SIG-M5 (cell line): ENCODE results near the gene UBL4A.

Source experiments
- DNase-seq: peaks from one replicate; lab custom pipeline; 2025; lab: John Stamatoyannopoulos, UW

UBL4A gene

DNA sequence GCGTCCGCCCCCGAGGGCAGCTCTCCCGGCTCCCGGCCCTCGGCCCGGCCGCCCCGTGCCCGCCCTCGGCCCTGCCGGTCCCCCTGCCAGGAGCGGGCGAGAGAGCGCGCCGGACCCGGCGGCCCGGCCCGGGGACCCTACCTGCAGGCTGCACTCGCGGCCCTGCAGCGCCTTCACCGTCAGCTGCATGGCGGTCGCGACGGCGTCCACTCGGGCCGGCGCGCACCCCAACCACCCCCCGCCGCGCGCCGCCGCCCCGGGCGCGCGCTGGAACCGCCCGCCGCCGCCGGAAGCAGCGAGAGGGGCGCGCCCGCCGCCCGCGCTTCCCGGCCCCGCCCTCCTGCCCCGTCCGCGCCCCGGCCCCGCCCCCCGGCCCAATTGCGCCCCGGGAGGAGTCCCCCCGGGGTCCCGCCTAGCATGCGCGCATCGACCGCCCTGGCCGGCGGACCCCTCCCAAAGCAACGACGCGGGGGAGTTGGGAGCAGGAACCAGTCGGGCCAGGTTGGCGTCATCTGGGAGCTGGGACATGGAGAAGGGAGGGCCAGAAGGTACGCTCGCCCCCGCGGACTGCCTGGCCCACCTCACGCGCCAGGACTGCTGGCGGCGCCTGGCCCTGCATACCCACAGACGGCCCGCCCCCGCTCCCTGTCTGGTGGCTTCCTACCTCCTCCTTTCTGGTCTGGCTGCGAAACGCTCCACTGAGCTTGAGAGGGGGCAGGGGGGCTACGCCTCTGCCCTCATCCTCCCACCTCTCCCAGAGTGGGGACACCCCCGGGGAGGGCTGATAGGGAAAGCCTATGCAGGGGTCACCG is at the start of gene UBL4A:
Gene UBL4A (minus strand): TSS at position 220 of the 812 bp plus-strand sequence. CDS start 31 bp downstream, at position 189.
- DNase-seq: no peak

DNA sequence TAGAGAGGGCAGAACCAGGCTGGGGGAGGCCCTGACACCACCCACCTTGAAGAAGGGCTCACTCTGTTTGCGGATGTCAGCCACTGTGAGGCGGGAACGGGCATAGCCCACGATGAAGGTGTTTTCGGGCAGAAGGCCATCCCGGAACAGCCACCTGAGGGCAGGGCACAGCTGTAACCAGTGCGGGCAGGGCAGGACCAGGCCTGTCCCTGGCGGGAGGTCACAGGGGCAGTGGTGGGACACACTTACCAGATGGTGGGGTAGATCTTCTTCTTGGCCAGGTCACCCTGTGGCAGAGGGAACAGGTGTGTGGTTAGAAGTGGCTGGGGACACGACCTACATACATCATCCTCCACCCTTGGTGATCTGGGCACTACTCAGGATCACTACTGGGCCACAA is 49.5 kb upstream of the UBL4A start:
- DNase-seq: no peak

DNA sequence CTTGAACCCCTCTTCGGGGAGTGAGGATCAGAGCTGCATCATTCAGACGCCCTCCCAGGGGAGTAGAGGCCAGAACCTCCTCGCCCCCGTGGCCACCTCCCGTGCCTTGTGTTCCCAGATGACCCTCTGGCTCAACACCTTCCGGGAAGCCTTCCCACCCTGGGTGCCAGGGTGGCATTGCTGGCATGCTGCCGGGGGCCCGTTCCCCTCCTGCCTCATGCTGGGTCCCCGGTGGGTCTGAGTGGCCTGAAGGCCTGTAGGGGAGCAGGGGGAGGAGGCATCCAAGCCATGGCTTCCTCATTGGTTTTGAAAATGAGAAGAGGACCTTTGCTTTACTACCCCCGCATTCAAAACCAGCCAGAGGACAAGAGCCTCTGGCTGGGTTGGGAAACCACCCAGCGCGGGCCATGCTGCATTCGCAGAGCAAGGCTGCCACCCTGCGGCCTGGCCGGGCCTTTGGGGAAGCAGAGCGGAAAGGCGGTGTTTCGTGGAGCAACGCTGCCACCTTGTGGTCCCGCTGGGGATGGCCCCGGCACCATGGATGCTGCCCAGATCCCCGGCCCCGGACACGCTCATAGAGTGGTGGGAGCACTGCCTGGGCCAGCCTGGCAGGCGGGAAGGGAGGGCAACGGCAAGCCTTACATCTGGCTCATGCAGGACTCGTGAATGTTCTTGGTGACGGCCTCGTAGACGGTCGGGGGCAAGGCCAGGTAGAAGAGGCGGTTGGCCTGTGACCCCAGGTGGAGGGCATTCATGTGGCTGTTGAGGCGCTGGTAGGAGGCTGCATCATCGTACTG is 48.3 kb upstream of the UBL4A start:
- DNase-seq: peak; percentile 19

DNA sequence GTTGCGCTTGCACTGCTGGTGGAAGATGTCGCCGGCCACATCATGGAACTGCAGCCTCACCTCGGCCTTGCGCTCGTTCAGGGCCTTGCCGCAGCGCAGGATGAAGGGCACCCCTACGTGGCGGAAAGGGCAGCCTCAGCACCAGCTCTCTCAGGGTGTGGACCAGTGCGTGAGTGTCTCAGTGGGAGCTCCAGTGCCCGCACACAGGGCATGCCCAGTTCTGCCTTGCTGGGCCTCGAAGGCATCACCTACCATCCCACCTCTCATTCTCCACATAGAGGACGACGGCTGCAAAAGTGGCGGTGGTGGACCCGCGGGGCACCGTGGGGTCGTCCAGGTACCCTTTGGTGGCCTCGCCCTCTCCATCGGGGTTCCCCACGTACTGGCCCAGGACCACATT is 46.3 kb upstream of the UBL4A start:
- DNase-seq: no peak

DNA sequence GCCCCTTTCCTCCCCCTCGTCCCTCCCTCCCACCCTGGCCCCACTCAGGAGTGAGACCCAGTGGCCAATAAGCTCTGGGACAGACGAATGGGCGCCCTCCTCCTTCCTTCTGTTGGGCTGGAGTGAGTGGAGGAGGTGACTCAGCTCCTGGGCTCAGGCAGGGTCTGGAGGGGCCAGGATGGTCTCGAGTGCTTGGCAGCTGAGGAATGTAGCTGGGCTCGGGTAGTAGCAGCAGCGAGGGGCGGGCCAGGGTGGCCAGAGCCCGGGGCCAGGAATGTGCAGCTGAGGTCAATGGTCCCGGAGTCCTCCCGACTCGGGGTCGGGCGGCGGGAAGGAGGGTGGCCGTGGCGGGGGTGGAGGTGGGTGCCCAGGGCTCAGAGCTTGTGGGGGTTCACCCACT is 45.2 kb upstream of the UBL4A start:
- no peak for DNase-seq

DNA sequence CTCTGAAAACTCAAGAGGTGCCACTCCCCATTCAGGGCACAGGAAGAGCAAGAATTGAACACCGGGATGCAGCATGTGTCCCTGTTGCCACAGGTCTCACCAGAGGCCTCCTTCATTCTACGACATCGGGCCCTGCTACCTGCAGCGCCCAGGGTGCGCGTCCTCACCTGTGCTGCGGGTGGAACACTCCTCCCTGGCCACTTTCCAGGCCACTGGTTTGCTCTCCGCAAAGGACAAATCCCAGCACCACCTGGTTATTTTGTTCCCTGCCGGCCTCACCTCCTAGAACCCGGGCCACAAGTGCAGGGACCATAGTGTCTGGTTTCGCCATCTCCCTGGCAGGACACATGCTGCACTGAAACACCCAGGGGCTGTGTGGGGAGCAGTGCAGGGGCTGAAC is 43.9 kb upstream of the UBL4A start:
- no peak for DNase-seq

DNA sequence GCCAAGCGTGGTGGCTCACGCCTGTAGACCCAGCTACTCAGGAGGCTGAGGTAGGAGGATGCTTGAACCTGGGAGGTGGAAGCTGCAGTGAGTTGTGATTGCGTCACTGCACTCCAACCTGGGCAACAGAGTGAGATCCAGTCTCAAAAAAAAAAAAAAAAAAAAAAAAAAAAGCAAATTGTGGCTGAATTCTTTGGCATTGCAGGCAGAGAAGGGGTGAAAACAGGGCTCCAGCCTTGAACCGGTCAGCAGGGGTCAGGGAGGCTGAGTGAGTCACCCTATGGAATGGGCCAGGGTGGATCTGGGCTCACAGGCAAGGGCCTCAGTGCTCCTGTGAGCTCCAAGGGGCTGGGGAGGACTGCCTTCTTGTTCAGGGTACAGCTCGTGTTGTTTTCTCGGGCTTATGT is 42.8 kb upstream of the UBL4A start:
- no peak for DNase-seq

DNA sequence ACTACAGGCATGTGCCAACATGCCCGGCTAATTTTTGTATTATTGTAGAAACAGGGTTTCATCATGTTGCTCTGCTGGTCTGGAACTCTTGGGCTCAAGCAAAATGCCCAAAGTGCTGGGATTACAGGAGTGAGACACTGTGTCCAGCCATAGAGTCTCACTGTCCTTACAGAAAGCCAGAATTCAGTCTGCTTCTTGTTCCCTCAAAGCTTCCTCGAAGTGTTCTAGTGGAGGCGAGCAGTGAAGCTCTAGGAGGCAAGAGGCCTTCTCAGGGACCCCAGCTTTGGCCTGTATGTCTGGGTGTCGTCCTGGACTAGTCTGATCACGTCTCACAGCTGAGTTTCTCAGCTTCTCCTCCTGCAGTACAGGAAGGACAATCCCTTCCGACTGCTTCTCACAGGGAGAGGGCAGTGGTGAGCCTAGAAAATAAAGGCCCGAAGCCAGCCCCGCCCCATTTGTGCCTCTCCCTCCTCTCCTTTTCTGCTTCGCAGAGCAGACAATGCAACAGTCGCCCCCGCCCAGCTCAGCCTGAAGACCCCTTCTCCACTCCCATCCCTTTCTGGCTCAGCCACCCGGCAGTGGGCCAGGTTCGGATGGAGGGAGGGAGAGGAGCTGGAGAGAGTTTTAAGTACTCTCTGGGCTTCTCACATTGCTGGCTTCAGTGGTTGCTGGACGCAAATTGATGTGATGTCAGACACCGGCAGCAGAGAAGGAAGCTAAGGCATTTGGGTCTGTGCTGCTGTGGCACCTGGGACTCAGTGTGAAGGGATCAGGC is 40.7 kb upstream of the UBL4A start:
- DNase-seq: peak; percentile 2

DNA sequence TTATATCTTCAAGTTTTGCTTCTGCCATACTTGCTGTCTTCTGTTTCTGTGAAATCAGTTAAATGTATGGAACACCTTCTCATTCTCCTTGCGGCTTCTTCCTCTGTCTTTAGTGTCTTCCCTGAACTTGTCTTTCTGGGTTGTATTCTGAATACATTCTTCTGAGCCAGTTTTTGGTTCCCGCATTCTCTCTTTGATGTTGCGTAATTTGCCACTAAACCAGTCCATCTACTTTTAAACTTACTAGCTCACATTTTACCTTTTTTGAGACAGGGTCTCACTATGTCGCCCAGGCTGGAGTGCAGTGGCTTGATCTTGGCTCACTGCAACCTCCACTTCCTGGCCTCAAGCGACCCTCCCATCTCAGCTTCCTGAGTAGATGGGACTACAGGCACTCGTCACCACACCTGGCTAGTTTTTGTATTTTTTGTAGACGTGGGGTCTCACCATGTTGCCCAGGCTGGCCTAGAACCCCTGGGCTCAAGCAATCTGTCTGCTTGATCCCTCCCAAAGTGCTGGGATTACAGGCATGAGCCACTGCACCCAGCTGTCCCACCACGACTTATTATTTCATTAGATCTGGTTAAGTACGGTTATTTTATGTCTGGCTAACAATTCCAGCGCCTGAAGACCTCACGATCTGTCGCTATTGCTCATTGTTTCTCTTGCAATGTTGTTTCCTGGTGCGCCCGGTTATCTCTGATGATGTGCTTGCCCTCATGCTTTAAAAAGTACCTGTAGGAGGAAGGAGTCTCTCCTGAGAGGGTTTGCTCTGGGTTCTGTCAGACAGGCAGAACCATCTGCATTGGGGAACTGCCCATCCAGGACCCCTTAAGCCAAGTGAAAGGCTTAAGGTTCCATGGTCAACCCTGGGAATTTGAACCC is 39.4 kb upstream of the UBL4A start:
- DNase-seq: no peak

DNA sequence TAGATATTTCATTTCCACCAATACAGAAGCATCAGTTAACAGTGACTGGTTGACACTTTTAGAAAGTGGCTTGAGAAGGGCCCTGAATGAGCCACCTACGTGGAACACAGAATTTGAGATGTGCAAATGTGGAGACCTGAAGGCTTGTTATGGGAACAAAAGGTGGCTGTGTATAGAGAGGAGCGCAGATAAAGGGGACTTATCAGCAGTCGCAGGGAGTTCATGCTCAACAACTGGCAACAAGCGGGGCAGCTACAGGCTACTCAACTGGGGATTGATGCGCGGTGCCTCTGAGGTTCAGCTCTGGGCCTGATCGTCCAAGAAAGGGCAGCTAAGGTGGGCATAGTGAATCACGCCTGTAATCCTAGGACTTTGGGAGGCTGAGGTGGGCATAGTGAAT is 33.0 kb upstream of the UBL4A start:
- no peak for DNase-seq

DNA sequence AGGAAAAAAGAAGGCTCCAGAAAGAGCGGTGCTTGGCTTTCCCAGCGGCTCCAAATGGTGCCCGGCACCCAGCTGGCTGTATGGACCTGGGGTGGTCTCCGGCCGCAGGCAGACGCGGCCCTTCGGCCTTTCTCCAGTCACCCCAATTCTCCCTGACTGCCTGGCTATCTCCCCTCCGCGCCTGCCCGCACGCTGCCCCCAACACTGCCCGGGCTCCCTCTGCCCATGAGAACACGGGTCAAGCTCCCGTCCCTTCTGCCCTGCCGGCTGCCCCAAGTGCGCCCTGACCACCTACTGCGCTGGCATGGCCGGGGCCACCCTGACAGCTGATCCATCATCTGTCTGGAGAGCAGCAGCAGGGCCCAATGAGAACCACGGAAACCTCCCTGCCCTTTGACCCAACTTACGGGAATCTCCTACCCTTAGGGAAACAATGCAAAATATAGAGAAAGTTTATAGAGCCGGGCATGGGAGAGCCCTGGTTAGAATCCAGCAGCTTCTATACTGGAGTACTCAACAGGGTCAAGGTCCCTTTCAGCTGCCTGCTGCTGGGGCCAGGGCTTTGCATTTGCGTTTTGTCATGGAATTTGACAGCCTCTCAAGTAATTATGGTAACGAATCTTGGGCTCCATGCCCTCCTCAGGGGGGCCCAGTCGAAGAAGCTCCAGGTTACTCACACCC is 30.8 kb upstream of the UBL4A start:
- no peak for DNase-seq

DNA sequence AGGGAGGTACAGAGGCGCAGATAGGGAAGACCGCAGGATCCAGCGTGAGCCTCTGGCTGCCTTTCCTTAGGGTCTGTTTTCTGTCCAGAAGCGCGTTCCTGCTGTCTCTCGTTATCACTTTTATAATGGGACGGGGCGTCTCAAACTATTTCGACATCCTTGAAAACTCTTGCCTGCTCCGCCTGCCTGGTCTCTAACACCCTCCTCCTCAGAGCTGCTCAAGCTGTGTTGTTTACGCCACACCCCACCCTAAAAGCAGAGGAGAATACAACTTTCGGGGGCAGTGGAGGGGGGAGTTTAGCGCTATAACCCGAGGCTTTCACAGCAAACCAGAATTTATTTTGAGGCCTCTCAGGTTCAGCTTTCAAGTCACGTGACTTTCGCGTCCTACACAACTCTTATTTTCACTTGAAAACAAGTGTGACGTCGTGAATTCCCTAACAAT is 30.3 kb upstream of the UBL4A start:
- DNase-seq: no peak

DNA sequence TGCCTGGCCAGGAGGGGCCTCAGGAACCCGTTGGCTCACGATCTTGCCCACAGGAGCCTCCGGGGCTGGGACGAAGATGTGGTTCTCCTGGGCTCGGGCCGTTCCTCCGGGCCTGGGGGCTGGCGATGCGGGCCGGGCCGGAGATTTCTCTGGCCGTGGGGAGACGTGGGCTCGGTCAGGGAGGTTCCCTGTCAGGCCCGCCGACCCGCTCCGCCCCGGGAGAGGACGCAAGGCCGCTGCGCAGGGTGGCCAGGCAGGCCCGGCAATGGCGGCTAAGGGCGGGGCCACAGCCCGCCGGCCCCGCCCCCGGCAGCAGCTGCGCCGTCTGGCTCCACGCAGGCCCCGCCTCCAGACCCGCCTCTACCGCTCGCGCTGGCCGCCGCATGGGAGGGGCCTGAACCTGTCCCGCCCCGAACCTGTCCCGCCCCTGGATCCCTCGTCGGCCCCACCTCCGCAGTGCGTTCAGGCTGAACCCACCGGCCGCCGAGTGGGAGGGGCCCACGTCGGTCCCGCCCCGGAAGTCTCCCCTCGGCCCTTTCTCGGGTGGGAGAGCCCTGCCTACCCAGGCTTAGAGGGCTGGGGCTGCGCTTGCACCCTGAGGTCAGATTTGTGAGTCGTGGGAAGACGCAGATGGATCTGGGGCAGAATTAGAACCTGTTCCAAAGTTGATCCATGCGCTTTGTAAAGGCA is 29.7 kb upstream of the UBL4A start, which contains the start of gene FAM3A:
Gene FAM3A (minus strand): TSS at position 267 of the 690 bp plus-strand sequence. CDS start 460 bp downstream, outside the sequence.
- peak; percentile 1 for DNase-seq

DNA sequence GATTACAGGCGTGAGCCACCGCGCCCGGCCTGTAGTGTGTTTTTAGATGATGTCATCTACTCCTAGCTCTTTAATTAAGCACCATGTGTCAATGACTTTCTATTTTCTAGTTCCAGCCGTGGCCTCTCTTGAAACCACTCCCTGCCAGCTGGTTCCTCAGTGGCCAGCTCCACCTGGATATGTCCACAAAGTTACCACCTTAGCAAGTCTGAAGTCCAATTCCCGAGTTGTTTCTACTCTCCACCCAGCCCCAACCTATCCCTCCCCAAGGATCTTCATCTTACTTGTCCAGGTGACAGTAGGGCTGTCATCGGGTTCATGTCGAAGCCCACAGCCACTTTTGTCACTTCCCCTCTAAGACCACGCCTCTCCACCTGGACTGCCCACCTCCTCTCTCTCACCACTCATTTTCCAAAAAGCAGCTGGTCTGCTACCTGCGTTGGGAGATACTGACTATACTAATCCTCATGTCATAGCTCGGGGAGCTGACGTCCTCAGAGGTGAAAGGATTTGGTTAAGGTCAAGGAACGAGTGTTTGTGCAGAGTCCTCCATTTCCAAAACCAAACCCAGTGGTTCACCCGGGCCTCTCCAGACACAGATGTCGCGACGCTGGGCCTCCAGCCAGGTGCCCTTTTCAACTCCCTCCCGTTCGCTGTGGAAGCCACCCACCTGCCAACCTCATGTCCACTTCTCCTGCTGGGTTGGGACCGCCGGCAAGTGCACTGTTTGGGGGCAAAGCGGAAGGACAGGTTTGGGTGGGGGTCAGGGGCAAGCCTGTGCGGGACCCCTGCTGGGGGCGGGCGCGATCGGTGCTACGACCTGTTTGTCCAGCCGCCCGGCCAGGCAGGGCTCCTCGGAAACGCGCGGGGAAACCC is 28.9 kb upstream of the UBL4A start:
- no peak for DNase-seq

DNA sequence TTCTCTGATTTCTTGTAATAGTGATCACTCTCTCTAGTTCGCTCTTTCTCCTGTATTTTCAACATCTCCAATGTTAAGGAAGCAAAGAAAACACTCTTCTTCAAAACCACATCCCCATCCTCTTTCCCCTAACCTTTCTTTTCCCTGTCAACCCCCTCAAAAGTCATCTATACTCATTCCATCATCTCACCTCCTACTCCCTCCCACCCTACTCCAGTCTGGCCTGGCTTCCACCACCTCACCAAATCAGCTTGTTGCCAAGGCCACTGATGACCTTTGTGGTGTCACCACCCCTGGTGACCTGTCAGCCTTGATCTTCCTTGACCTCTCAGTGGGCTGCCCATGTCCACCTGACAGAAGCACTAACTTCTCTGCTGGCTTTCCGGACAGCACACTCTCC is 27.3 kb upstream of the UBL4A start:
- no peak for DNase-seq

DNA sequence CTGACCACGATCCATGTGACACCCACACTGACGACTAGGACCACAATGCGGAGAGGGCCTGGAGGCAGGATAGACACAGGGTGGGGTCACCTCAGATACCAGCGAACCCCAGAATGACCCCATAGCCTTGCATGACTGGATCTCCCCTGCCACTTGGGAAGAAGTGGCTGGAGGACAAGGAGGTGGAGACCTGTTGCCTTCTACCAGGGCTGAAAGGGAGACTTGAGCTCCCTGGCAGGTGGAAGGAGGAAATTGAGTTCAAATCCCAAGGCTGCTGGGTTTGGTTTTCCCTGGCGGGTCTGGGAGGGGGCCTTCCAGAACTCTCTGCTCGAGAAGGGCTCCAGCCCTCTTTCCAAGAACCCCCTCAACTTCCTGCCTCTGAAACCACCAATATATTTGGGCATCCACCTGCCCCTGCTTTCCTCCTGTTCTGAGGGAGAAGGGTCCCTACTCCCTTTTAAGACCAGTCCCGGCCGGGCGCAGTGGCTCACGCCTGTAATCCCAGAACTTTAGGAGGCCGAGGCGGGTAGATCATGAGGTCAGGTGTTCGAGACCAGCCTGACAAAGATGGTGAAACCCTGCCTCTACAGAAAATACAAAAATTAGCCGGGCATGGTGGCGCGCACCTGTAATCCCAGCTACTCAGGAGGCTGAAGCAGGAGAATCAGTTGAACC is 26.6 kb upstream of the UBL4A start:
- no peak for DNase-seq

DNA sequence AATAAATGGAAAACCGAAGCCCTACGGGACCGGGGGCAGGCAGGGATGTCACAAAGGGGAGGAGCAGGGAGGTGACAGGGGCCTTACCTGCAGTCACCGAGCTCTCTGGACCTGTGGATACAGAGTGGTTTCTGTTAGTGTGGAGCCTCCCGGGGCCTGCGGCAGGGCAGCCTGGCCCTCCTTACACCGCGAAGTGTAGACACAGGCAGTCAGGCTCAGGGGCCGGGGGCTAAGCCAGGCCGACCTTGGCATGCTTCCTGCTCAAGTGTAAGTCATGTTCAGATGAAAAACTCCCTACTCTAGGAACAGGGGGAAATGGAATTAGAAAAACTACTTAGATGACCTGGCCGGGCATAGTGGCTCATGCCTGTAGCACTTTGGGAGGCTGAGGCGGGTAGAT is 25.3 kb upstream of the UBL4A start:
- DNase-seq: no peak

DNA sequence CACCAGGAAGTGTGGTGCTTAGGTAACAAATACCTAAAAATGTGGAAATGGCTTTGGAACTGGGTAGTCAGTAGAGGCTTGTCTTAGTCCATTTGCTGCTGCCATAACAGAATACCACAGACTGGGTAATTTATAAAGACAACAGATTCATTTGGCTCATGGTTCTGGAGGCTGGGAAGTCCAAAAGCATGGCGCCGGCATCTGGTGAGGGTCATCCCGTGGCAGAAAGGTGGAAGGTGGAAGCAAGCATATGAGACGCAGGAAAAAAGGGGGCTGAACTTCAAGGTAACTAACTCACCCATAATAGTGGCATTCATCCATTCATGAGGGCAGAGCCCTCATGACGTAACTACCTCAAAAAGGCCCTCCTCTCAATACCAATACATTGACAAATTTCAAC is 23.0 kb upstream of the UBL4A start:
- no peak for DNase-seq

DNA sequence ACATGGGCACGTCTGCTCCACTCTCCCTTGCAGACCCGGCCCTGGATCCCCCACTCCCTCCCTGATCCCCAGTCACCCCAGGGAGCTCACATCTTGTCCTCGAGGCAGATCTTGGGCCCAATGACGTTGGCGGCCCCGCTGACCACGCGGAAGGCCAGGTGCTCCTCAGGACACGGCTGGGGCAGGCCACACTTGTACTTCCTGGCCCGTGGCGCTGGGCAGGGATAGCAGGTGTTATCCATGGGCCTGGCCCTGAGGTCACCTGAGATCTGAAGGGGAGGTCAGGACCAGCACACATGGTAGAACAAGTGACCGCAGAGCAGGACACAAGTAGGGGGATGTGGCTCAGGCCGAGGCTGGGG is 21.9 kb upstream of the UBL4A start:
- no peak for DNase-seq
